GM12878 (cell line): ENCODE results near the gene POTEG.
"Not testable (repeated sequence)": the region's sequence is repeated elsewhere in the genome, so short reads cannot be mapped to it uniquely, and the experiment has no call there.

Experiments used
- BMI1 ChIP-seq: fragments of 450-650 bp; IDR thresholded peaks from 2 replicates; pipeline ENCODE4 v1.6.1; 2016; ENCODE audit warnings: mild to moderate bottlenecking, moderate library complexity, borderline replicate concordance
- CTCF ChIP-seq, 3 experiments: IDR thresholded peaks in 2 of 3; conservative IDR thresholded peaks in 1 of 3; 2 replicates each; pipeline ENCODE4 v1.5.1; 2011; ENCODE audit warnings: low read depth in 3 of 3, low read length in 3 of 3, mild to moderate bottlenecking in 3 of 3, control low read depth in 2 of 3, moderate library complexity in 2 of 3, inconsistent platforms in 1 of 3, mixed read lengths in 1 of 3; ENCODE audit not compliant: control insufficient read depth in 2 of 3, insufficient read depth in 1 of 3; ENCODE audit errors: extremely low read depth in 1 of 3
- DPF2 ChIP-seq: fragments of 450-650 bp; IDR thresholded peaks from 2 replicates; pipeline ENCODE4 v1.6.1; 2017; ENCODE audit warnings: mild to moderate bottlenecking
- GABPA ChIP-seq: IDR thresholded peaks from 2 replicates; pipeline ENCODE4 v1.6.1; 2014; ENCODE audit warnings: antibody characterized with exemption, low read depth, mild to moderate bottlenecking, inconsistent platforms
- JUND ChIP-seq: IDR thresholded peaks from 2 replicates; pipeline ENCODE4 v1.6.1; 2012; ENCODE audit warnings: low read depth, mild to moderate bottlenecking, low read length, improper control_type of control experiment, moderate library complexity
- MXI1 ChIP-seq: fragments of 150-350 bp; IDR thresholded peaks from 2 replicates; pipeline ENCODE4 v1.6.1; 2011; ENCODE audit warnings: low read depth, mild to moderate bottlenecking, inconsistent platforms, low read length, improper control_type of control experiment
- SRF ChIP-seq, 2 experiments: IDR thresholded peaks; 2 replicates each; pipeline ENCODE4 v1.6.1; 2011; ENCODE audit warnings: low read depth in 2 of 2, low read length in 2 of 2, mild to moderate bottlenecking in 1 of 2, moderate library complexity in 1 of 2

DNA sequence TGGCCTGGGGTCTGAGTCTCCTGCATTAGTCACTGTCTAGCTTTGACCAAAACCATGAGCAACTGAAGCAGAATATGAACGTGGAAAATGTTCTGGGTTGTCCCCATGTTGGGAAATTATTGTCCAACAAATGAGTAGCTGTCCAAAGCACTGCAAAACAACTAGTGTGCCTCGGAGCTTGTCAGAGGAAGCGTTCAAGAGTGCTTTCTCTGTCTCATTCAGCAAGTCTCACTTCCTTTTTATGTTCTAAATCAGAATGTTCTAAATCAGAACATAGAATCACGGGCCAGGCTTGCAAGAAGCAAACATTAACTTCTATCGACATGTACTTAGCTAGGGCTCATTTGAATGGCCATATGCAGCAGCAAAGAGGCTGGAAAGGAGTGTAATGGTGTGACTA is 5.1 kb upstream of the POTEG start:
- TF ChIP-seq SRF (IDR thresholded peaks at IDR 0.05; ENCODE audit: low read depth in 2 of 2, low read length in 2 of 2); JUND; BMI1; GABPA; CTCF (IDR thresholded peaks at IDR 0.05 in 2 of 3, conservative IDR thresholded peaks at IDR 0.05 in 1 of 3; ENCODE audit: control insufficient read depth in 2 of 3, extremely low read depth in 1 of 3, insufficient read depth in 1 of 3, low read depth in 3 of 3, low read length in 3 of 3); DPF2; MXI1: not testable (repeated sequence)
